OCI-LY7 (cell line): ENCODE data around the gene EARS2.

Source experiments
- CTCF ChIP-seq: fragments of 200-600 bp; sonication (generic); conservative IDR thresholded peaks from 2 replicates; pipeline ENCODE4 v1.5.1; 2014; ENCODE audit warnings: mild to moderate bottlenecking, antibody characterized with exemption, low read length, moderate library complexity, mixed read lengths
- EZH2phosphoT487 ChIP-seq: fragments of 200-600 bp; sonication (generic); IDR thresholded peaks from 2 replicates; pipeline ENCODE4 v1.6.1; 2018; ENCODE audit warnings: low read depth, borderline replicate concordance, mild to moderate bottlenecking, mixed run types, antibody characterized with exemption, low read length, moderate library complexity, mixed read lengths

- TF ChIP-seq CTCF = no peak
- TF ChIP-seq EZH2phosphoT487 = no peak
These were observed 7.6 kb upstream of the EARS2 start for GRCh38 chr16:23564575-23565363.
